Heart right ventricle (tissue), 16 donors: Measurements from ENCODE around the gene PSMA7. TPM values are rescaled to one million over a fixed set of nuclear protein-coding genes. Genes with fewer than 3 reads are reported as not detected.

ENCODE experiments used
- ATAC-seq, 8 donors: fragments of 200-7000 bp; cut with Tn5 transposase; one replicate each; pipeline ENCODE4 v1.9.1; 2020; ENCODE audit warnings: mild to moderate bottlenecking in 8 of 8, moderate library complexity in 8 of 8, moderate number of reproducible peaks in 1 of 8
- DNase-seq, 2 donors: peaks; one replicate each; pipeline ENCODE4 v3.0.0-alpha.2; 2020
- H3K27ac ChIP-seq, 10 donors: fragments of 200-600 bp; sonication (generic) in 2 of 10; one replicate each; pipeline versions ENCODE4 v1.5.0 to v1.8.0; 2020 to 2022; ENCODE audit warnings: mild to moderate bottlenecking in 3 of 10
- H3K27me3 ChIP-seq, 7 donors: fragments of 200-600 bp; one replicate each; pipeline ENCODE4 v1.8.0; 2021 to 2022; ENCODE audit warnings: mild to moderate bottlenecking in 2 of 7
- H3K36me3 ChIP-seq, 9 donors: fragments of 200-600 bp; sonication (generic) in 1 of 9; one replicate each; pipeline versions ENCODE4 v1.5.0 to v1.8.0; 2020 to 2022; ENCODE audit warnings: mild to moderate bottlenecking in 2 of 9
- H3K4me1 ChIP-seq, 9 donors: fragments of 200-600 bp; sonication (generic) in 1 of 9; one replicate each; pipeline versions ENCODE4 v1.5.0 to v1.8.0; 2020 to 2022; ENCODE audit warnings: mild to moderate bottlenecking in 4 of 9
- H3K4me3 ChIP-seq, 10 donors: fragments of 200-600 bp; sonication (generic) in 2 of 10; one replicate each; pipeline versions ENCODE4 v1.5.0 to v1.8.0; 2020 to 2022; ENCODE audit warnings: mild to moderate bottlenecking in 7 of 10, moderate library complexity in 2 of 10
- H3K9me3 ChIP-seq, 11 donors: fragments of 200-600 bp in 10 of 11; sonication (generic) in 2 of 11; one replicate each; pipeline versions ENCODE4 v1.5.0 to v1.8.0; 2013 to 2022; ENCODE audit warnings: mild to moderate bottlenecking in 2 of 11, control low read depth in 1 of 11, moderate library complexity in 1 of 11
- WGBS, 2 donors: extraction: QIAGEN DNeasy Blood & Tissue Kit; methylation state at CpG; one replicate each; pipeline ENCODE4 v1.1.7; 2013; ENCODE audit warnings: inconsistent platforms in 1 of 2; 5-methylcytosine and 5-hydroxymethylcytosine counted together
- intact Hi-C, 10 donors: fragments of 100-400 bp; cut with DNase I; formaldehyde crosslinking; loops; one replicate each; pipeline versions ENCODE4 v1.11.1 to v1.14.2; 2022
- polyA plus RNA-seq, 2 donors: library from polyadenylated mRNA; stranded (reverse); fragments of 200-250 nt; gene quantifications; one replicate each; pipeline ENCODE4 v1.2.3, GENCODE V29; 2013
- total RNA-seq, 10 donors: library from RNA; stranded (reverse); fragmentation: NEBNext Ultra II Directional in 3 of 10; extraction: Animal tissue kit (Norgen Biotek cat#: 25700) in 3 of 10; gene quantifications; one replicate each; pipeline versions ENCODE4 v1.2.1 to v1.2.4, GENCODE V29; 2021 to 2023
- TF ChIP-seq, protein P1 (sequence below), 9 donors: fragments of 200-600 bp; sonication (generic) in 2 of 9; IDR thresholded peaks; one replicate each; pipeline versions ENCODE4 v1.5.0 to v1.8.0; 2021 to 2022; ENCODE audit warnings: antibody characterized with exemption in 9 of 9, mild to moderate bottlenecking in 5 of 9, moderate library complexity in 1 of 9
- donor health status: Arrhythmogenic right ventricular cardiomyopathy.
- donor health status: ischemic (EF 13 %, LVEDD 7.1; RV severe dilation, severe dysfunction).
- donor health status: healthy with polysubstance abuse.
- donor health status: DM: no; HTN: yes; CAD: no.
- donor health status: DM: no; HTN: no; CAD: no.
- donor health status: ischemic (EF 25% LVEDD 6.9; RV normal size, moderate dysfunction).
- donor health status: ischemic (EF 25% LVEDD 5.7; RV mildly dilated, moderate dysfunction).
- donor health status: healthy.
- donor health status: DM: yes; HTN: yes; CAD: no.
- donor health status: Ischemic cardiomyopathy.
- donor health status: ischemic (EF 35%, LVEDD 5.7; RV mildly dilated, moderate dysfunction).
- donor health status: nonischemic (EF 11% LVEDD 7.7; RV severe dilation, severe dysfunction).
- donor health status: DM: yes; HTN: yes; CAD: no.
- donor health status: PGD.
- donor health status: ischemic (EF 29% LVEDD 5.4; RV normal size, mild dysfunction).
- donor health status: nonischemic (EF 23%, LVEDD 6.1; RV moderate dilation, normal function).

Gene PSMA7
- total and polyA plus RNA-seq, 12 donors = 143 to 567 (median 200) TPM

DNA sequence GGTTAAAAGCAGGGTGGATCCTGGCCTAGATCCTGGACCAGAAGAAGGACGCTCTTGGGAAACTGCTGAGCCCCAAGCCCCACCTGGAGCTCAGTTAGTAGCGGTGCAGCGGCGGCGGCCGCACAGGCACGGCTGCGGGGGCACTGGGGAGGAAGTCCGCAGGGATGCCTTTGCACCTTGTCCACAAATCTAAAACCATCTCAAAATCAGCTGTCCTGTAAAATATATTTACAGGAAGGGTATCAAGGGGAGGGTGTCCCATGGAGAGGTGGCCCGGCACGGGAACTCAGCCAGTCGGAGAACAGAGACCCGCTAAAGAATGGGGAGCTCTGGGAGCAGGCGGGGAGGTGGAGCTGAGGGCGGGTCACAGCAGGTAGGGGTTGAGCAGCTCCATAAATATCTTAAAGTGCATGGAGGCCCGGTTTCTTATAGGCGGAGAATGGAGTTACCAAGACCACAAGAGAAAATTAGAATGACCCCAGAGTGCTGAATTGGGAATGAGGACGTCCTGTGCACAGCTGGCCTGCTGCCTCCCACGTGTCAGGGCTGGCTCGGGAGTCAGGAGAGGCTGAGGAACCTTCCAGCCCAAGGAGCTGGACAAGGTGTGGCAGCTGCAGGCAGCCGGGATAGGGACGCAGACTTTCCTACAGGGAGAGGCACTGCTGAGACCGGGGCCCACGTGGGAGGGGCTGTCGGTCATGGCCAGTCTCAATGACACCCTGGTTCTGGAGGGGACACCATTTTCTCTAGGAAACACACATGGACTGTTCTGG, 47.6 kb upstream of the PSMA7 start:
- DNase-seq = peak in 1 of 2 donors; percentile 8
- 84 to 85% methylated on average over 25 of the region's 25 CpGs for WGBS, 2 donors
- Histone ChIP-seq H3K36me3 (peaks cover 0 to 57% (median 12%) of the 10 kb centered on the region in 9 donors), H3K9me3 (no peaks in the 10 kb centered on the region), H3K27ac (no peak overlapping the region), H3K27me3 (no peaks in the 10 kb centered on the region), H3K4me3 (no peak overlapping the region), H3K4me1 (peaks cover 0 to 30% (median 18%) of the 10 kb centered on the region in 9 donors)
- peak in 1 of 8 donors; percentile 16 for ATAC-seq
- intact Hi-C loops = loop anchor here in 1 of 10 donors (2.0 kb wide), 1 partner anchor 22 kb away; no protein-coding TSS in a partner anchor
- TF ChIP-seq, protein P1, sequence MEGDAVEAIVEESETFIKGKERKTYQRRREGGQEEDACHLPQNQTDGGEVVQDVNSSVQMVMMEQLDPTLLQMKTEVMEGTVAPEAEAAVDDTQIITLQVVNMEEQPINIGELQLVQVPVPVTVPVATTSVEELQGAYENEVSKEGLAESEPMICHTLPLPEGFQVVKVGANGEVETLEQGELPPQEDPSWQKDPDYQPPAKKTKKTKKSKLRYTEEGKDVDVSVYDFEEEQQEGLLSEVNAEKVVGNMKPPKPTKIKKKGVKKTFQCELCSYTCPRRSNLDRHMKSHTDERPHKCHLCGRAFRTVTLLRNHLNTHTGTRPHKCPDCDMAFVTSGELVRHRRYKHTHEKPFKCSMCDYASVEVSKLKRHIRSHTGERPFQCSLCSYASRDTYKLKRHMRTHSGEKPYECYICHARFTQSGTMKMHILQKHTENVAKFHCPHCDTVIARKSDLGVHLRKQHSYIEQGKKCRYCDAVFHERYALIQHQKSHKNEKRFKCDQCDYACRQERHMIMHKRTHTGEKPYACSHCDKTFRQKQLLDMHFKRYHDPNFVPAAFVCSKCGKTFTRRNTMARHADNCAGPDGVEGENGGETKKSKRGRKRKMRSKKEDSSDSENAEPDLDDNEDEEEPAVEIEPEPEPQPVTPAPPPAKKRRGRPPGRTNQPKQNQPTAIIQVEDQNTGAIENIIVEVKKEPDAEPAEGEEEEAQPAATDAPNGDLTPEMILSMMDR (IDR thresholded peaks at IDR 0.05) = no peak

DNA sequence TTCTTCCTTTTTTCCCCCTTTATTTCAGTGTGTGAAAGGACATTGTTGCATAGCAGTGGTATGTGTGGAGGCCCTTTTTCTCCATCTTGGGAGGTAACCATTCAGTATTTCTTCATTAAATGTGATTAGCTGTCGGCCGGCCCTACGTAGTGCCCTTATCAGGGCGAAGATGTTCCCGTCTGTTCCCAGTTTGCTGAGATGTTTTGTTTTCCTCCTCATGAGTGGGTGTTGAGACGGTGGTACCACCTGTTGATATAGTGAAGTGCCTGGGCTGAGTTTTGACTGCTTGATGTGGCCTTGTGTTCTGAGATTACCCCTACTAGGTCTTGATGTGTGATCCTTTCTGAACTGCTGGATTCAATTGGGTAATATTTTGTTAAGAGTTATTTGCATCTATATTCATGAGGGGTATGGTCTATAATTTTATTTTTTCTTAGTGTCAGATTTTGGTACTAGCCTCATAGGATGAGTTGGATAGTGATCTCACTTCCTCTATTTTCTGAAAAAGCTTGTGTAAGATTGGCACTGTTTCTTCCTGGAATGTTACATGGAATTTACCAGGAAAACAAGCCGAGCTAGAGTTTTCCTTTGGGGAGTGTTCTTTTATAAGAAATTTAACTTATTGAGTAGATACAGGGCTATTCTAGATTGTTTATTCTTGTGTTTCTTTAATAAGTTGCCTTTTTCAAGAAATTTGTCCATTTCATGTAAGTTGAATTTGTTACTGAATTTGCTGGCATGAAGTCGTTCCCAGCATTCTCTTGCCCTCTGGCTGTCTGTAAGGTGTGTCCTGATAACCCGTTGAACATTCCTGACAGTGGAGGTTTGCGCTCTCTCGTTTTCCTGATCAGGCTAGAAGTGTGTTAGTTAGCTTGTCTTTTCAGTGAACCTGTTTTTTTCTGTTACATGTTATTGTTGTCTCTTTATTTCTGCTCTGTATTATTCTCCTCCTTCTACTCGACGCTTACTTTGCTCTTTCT, 44.0 kb upstream of the PSMA7 start:
- intact Hi-C loops = loop anchor here in 3 of 10 donors (5.0 to 10.0 kb wide), 3 partner anchors 45 to 198 kb away; partner anchors contain the start of gene RPS21 (in 2 of the 3)
- TF ChIP-seq, protein P1 (IDR thresholded peaks at IDR 0.05) = no peak
- DNase-seq (no peak), ATAC-seq (no peak)
- 48 to 53% methylated on average over 13 of the region's 13 CpGs for WGBS, 2 donors
- Histone ChIP-seq H3K4me1 (peaks cover 0 to 49% (median 28%) of the 10 kb centered on the region in 9 donors), H3K9me3 (no peaks in the 10 kb centered on the region), H3K4me3 (no peak overlapping the region), H3K27me3 (no peaks in the 10 kb centered on the region), H3K27ac (peak overlapping the region in 7 of 10 donors; percentile 14 to 77 (median 44)), H3K36me3 (peaks cover 0 to 26% (median 2%) of the 10 kb centered on the region in 9 donors)

DNA sequence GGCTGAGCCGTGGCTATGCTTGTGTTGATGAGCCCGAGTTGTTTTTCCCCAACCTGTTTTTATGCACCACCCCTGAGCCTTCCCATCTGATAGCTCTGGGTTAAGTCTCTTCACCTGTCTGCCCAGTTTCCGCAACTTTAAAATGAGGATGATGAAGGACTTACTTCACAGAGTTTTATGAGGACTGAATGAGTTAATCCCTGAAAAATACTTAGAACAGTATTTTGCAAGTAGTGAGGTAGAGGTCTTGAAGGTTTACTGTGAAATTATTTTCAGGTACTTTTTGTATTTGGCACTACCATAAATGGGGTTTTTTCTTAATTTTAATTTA, 42.9 kb upstream of the PSMA7 start:
- H3K27ac ChIP-seq = peak overlapping the region in 1 of 10 donors; percentile 58
- intact Hi-C loops = loop anchor here in 3 of 10 donors (5.0 to 10.0 kb wide), 3 partner anchors 46 to 199 kb away; partner anchors contain the start of gene RPS21 (in 2 of the 3)
- ATAC-seq (no peak), DNase-seq (no peak)
- no peaks in the 10 kb centered on the region for H3K9me3 ChIP-seq
- H3K36me3 ChIP-seq = peaks cover 0 to 24% (median 2%) of the 10 kb centered on the region in 9 donors
- TF ChIP-seq, protein P1 (IDR thresholded peaks at IDR 0.05) = no peak
- peaks cover 0 to 55% (median 32%) of the 10 kb centered on the region in 9 donors for H3K4me1 ChIP-seq
- H3K4me3 ChIP-seq = no peak overlapping the region
- 71 to 78% methylated on average over 3 of the region's 3 CpGs for WGBS, 2 donors
- no peaks in the 10 kb centered on the region for H3K27me3 ChIP-seq
